Stimulated activated CD4-positive, alpha-beta T cell treated with anti-CD3 and anti-CD28 coated beads, Interleukin-1b, Interleukin-23, amount 100 ng/mL, for 1 hour (primary cell): ENCODE measurements around the gene SH3BP5.

Experiments used
- DNase-seq, 2 donors: peaks; one replicate each; pipeline ENCODE4 v3.0.0-alpha.2; 2020; ENCODE audit warnings: low read depth in 2 of 2

Gene SH3BP5

DNA sequence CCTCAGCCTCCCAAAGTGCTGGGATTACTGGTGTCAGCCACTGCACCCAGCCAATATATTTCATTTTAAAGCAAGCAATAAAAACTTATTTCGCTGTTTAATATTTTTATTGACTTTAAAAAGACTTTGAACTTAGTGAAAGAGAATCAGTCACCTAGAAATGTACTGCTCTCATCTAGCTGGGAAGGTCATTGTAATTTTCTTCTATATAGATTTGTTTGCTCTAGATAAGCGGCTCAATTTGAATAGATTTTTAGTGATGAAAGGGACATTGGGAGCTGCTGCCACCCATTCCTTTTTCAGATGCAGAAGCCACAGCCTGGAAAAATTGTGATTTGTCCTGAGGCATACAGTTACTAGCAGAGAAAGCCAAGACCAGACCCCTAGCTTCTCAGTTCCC lies 86.2 kb downstream of the SH3BP5 start:
- DNase-seq = no peak

DNA sequence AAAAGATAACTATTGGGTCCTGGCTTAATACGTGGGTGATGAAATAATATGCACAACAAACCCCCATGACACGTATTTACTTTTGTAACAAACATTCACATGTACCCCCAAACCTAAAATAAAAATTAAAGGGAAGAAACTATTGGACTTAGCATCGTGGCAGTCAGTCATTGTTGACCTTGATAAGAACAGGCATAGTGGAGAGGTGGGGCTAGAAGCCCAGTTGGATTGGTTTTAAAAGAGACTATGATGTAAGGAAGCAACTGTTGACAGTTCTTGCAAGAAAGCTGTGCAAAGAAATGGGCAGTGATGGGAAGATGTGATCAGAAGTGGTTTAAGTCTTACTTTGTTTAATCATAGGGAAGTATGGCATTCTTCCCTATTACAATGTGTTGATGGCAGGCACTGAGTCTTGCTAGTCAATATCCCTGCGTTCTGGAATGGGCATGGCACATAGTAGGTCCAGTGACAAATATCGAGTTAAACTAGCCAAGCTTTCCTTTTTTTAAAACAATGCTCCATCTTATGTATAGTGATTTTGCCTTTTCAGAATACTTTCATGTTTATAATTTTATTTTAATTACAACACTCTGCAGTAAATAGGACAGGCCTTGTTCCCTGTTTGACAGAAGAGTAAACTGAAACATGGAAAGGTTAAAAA lies 88.4 kb downstream of the SH3BP5 start:
- DNase-seq = no peak

DNA sequence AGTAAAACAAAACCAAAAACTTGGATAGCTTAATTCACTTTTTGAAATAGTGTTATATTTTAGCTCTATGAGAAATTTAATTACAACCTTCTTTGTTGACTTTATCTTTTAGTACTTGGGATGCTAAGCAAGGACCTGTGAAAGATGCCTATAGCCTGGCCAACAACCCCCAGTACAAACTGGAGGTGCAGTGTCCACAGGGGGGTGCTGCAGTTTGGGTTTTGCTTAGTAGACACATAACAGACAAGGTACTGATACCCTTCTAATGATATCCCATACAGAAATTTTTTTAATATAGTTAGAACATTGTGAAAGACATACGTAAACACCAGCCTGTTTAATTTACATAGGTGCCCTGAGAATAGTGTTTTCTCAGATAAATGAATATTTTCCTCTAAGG lies 91.0 kb downstream of the SH3BP5 start:
- peak in 1 of 2 donors; percentile 11 for DNase-seq

DNA sequence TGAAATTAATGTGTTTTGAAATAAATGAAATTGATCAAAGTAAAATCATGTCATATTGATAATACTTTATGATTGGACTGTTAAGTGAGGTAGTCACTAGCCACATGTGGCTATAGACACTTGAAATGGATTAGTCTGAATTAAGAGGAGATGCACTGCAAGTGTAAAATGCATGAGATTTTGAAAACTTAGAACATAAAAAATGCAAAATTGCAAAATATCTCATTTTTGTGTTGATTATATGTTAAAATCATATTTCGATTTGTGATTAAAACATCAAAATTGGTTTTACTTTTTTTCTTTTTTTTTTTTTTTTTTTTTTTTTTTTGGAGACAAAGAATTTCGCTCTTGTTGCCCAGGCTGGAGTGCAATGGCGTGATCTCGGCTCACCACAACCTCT lies 103.1 kb downstream of the SH3BP5 start:
- no peak for DNase-seq

DNA sequence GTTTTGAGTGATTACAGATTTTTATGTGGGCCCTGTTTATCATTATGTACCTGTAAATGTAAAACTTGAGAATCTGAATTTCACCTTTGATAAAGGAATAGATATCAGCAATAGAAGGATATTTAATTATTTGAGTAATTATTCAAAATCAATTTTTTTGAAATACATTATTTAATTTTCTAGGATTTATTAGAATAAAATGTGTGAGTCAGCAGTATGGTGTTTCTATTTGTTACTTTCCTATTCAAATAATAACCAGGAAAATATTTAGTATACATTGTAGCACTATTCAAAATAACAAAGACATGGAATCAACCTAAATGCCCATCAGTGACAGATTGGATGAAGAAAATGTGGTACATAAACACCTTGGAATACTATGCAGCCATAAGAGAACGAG lies 104.2 kb downstream of the SH3BP5 start:
- DNase-seq = no peak

DNA sequence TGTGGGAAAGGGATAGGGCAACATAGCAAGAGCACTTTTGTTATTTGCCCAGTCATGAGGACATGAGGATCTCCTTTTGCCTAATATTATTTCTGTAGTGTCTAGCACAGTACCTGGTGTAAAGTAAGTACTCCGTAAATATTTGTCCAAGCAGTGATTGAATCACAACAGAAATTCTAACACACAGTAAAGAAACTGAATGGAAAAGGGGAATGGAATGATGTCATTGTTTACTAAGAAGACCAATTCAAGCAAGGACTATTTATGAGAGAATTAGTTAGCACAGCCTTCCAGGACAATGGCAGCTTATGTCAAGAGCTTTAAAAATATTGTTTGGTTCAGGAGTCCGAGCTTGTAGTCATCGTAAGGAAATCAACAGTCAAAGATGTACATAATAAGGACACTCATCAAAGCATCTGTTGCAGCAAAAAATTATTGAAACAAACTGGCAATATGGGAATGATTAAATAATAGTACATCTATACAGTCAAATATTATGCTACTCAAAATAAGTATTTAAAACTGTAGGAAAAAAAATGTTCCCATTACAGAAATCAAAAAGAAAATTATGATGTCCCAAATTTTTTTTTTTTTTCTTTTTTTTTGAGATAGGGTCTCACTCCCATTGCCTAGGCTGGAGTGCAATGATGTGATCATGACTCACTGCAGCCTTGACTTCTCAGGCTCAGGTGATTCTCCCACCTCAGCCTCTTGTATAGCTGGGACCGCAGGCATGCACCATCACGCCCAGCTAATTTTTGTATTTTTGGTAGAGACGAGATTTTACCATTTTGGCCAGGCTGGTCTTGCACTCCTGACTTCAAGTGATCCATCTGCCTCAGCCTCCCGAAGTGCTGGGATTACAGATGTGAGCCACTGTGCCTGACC lies 108.5 kb downstream of the SH3BP5 start:
- no peak for DNase-seq

DNA sequence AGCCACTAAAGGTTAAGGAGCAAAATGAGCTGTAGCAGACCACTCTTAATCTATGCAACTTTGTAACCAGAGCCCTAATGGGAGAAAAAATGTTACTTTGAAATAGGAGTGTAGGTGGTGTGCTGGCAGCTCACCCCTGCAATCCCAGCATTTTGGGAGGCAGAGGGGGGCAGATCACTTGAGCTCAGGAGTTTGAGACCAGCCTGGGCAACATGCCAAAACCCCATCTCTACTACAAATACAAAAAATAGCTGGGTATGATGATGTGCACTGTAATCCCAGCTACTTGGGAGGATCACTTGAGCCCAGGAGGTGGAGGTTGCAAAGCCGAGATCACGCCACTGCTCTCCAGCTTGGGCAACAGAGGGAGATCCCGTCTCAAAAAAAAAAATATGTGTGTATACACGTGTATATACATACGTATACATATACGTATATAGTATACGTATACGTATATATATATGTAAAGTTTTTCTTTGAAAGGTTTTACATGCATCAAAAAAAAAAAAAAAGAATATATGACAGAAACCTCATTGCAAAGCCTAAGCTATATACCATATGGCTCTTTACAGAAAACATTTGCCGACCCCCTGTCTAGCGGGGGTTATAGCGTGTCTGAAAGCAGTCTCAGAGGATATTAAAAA lies 110.7 kb downstream of the SH3BP5 start:
- no peak for DNase-seq

DNA sequence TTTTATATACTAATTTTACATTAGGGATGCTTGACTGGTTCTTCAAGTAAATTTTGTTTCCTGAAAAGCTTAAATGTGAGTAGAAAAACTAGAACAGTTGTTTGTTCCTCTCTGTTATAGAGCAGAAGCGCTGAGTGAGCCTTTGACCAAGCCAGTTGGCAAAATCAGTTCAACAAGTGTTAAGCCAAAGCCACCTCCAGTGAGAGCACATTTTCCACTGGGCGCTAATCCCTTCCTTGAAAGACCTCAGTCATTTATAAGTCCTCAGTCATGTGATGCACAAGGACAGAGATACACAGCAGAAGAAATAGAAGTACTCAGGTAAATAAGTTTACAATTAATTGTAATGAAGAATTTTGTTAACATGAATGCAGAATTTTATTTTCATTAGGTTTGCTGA lies 111.7 kb downstream of the SH3BP5 start:
- no peak for DNase-seq

DNA sequence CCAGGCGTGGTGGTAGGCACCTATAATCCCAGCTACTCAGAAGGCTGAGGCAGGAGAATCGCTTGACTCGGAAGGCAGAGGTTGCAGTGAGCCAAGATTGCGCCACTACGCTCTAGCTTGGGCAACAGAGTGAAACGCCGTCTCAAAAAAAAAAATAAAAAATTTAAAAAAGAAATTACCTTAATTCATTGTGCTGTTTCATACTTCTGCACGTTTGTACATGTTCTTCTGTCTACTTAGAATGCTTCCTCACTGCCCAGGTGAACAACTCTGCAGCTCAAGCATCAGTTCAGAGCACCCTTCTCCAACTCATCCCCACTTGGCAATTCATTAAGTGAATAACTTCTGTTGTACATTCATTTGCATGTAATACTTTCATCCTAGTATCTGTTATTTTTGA lies 112.3 kb downstream of the SH3BP5 start:
- no peak for DNase-seq

DNA sequence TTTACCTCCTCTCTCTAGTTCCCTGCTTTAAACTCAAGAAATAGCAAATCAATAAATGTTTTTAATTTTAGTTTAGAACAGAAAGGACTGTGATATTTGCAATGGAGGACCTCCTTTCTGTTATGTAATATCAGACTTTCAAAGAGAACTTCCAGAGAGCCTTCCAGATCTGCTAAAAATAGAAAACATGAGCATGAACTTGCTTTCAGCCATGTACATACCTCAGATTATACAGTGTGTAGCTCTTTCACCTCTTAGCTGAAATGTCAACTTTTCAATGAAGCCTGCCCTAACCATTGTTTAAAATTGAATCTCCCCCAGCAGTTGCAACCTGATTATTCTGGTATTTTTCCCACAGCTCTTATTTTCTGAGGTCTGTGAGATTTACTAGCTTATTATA lies 113.7 kb downstream of the SH3BP5 start:
- no peak for DNase-seq

DNA sequence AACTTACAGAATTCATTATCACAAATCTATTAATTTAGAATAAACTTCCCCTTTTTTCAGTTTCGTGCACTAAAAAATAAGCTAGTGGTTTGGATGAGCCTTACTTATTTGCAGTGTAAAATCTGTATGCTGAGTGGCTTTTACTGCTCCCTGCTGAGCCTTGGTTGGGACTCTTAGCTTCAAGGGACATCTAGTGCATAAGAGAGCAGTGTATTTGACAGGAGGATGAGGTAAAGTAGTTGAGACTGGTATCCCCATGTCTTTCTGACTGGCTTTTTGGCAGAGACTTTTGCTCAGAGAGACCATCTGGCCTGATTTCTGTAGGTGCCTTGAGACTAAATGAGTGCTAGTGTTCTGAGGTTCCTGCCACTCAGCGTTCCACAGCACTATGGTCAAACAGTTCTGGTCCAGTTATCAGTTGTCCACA lies 114.5 kb downstream of the SH3BP5 start:
- no peak for DNase-seq

DNA sequence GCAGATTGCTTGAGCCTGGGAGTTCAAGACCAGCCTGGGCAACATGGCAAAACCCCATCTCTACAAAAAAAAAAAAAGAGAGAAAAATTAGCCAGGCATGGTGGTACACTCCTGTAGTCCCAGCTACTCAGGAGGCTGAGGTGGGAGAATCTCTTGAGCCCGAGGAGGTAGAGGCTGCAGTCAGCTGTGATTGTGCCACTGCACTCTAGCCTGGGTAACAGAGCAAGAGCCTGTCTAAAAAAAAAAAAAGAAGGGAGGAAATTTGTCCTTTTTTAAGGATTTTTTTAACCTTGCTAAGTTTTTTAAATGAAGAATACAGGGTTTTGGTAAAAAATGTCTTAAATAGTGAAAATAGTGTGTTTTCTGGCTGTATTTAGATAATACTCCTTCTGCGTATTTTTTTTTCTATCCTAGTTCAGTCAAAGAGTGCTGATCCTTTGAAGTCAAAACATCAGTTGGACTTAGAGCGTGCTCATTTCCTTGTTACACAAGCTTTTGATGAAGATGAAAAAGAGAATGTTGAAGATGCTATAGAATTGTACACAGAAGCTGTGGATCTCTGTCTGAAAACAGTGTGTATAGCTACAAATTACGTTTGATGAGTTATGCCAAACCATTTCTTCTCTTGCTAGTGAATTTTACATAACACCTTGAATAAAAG lies 115.2 kb downstream of the SH3BP5 start:
- no peak for DNase-seq

DNA sequence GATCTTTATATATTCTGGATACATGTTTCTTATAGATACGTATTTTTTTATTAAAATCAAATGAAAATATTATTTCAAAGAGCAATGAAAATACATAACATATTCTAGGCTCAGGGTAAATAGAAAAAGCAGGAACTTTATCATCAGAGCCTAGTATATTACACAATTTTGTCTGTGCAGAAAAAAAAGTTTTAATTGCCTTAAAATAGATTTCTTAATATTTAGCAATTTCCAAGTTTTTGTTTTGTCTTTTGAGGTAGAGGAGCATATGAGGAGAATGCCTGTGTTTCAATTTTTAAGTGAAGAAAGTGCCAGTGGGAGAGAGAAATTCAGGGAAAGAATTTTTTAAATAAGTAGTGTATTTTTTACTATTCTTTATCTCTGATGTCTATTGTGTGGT lies 115.9 kb downstream of the SH3BP5 start:
- DNase-seq = no peak

DNA sequence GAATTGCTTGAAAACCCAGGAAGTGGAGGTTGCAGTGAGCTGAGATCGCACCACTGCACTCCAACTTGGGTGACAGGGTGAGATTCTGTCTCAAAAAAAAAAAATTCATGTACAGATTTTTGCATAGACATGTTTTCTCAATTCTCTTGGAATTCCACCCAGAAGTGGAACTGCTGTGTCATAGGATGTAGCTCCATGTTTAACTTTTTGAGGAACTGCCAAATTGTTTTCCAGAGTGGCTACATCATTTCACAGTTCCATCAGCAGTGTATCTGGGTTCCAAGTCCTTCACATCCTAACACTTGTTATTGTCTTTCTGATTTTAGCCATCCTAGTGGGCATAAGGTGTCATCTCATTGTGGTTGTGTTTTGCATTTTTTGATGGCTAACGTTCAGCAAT lies 116.4 kb downstream of the SH3BP5 start:
- no peak for DNase-seq

DNA sequence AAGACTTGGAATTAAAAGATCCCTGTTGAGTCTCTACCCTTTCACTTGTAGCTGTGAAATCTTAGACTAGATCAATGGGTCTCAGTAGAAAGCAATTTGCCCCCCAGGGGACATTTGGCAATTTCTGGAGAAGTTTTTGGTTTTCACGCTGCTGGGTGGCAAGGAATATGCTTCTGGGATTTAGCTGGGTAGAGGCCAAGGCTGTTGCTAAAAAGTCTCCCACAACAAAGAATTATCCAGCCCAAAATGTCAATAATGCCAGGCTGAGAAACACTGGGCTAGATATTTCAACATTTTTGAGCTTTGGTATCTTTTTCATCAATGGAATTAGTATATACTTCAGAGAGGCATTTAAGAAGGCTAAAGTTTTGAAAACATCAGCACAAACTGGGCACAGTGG lies 117.6 kb downstream of the SH3BP5 start:
- DNase-seq = no peak

DNA sequence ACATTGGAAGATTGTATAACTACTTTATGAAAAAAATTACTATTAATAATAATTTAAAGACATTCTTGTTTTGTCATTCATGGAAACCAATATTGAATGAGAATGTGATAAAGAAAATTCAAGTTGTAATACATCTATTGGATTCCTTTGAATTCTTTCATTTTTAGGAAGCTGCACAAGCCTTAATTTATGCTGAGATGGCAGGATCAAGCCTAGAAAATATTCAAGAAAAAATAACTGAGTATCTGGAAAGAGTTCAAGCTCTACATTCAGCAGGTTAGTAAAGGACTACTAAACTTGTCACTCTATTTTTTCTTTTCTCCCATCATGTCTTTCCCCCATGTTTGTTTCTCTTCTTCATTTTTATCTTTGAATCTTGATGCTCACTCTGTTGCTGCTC lies 120.4 kb downstream of the SH3BP5 start:
- no peak for DNase-seq

DNA sequence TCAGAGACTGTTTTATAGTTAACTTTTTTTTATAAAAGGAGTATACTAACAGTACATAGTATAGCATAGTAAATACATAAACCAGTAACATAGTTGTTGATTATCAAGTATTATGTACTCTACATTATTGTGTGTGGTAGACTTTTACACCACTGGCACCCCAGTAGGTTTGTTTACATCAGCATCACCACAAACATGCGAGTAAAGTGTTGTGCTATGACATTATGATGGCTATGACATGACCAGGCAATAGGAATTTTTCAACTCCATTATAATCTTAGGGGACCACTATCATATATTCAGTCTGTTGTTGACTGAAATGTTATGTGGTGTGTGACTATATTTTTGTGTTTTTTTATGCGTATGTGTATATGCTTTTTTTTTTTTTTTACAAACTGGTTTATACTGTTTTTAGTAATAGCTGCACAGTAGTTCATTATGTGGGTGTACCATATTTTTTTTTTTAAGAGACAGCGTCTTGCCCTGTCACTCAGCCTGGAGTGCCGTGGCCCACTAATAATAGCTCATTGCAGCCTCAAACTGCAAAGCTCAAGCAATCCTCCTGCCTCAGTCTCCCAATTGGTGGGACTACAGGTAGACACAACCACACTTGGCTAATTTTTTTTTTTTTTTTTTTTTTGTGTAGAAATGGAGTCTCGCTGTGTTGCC lies 124.4 kb downstream of the SH3BP5 start:
- DNase-seq = no peak

DNA sequence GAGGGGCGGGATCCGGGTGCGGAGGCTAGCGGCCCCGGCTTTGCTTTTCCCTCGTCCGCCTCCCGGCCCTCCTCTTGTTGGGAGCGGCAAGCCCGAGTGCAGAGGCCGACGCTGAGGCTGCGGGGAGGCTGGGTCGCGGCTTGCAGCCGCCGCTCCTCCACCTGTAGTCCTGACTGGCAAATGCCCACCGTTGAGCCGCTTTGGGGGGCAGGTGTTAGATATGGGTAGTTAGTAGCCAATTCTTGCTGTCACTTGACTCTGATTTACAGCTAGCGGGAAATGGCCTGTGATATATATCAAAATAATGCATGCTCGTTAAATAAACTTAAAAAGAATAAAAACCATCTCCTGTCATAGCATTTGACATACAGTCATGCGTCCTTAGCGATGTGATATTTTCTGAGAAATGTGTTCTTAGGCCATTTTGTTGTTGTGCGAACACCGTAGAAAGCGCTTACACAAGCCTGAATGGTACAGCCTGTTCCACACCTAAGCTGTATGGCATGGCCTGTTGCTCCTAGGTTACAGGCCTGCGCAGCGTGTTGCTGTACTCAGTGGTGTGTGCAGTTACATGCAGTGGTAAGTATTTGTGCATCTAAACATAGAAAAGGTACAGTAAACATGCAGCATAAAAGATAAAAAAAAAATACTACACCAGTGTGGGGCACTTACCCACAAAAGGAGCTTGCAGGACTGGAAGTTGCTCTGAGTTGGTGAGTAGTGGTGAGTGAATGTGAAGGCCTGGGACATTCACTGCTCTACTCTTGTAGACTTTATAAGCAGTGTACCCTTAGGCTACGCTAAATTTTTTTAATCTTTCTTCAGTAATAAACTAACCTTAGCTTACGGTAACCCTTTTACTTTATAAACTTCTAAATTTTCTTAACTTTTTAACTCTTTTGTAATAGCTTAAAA lies 125.5 kb downstream of the SH3BP5 start:
- DNase-seq = no peak

DNA sequence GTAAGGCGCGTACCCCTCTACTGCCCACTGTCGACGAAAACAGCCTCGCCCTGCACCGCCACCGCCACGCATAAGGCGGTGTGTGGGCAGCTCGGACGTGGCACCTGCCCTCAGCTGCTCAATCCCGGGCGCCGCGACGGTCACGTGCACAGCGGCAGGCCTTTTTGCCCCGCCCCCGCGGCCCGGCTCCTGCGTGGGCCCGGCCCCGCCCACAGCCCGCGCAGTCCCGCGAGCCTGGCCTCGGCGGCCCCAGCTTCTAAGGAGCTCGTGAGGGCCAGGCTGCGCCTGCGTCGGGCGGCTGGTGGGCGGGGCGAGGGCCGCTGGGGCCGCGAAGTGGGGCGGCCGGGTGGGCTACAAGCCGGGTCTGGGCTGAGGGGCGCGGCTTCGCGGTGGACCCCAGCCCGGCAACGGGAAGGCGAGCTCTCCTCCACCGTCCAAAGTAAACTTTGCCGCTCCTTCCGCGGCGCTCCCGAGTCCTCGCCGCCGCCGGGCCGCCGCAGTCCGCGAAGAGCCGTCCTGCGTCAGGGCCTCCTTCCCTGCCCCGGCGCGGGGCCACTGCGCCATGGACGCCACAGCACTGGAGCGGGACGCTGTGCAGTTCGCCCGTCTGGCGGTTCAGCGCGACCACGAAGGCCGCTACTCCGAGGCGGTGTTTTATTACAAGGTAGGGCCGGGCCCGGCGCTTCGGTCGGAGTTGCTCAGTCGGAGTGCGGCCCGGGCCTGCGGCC lies 126.3 kb downstream of the SH3BP5 start, which contains the start of gene CAPN7:
Gene CAPN7 (plus strand): TSS at position 313 of the 728 bp plus-strand sequence. CDS start 250 bp downstream, at position 563.
- peak; percentile 84 to 87 for DNase-seq

DNA sequence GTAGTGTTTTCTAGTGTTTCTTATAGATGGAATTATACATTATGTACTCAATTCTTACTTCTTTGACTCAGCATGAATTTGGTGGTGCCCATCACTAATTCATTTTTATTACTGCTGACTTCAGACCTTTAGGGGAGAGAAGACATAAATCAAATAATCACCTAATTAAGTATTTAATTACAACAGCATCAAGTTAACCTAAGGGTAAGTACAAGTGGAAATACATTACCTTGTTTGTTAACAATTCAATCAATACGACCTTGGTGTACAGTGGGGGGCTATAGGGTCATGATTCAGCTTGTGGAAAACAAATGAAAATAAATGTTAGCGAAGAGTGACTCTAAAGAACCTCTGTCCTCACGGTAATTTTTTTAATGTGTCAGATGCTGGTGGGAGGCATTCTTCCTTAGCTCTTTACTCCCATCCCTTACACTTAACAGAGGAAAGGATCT lies 126.9 kb downstream of the SH3BP5 start:
- DNase-seq = no peak
